B cell (primary cell): ENCODE data around the gene PRKRIP1.

Experiments used
- EZH2 ChIP-seq: IDR thresholded peaks from 2 replicates; pipeline ENCODE4 v1.6.1; 2012; ENCODE audit warnings: borderline replicate concordance, low read depth, mild to moderate bottlenecking, moderate library complexity, low read length; ENCODE audit not compliant: insufficient read depth, poor library complexity, severe bottlenecking
- TF ChIP-seq, protein P1 (sequence below): fragments of 200-600 bp; IDR thresholded peaks from one replicate; pipeline ENCODE4 v1.8.0; 2022; ENCODE audit warnings: antibody characterized with exemption, mild to moderate bottlenecking

DNA sequence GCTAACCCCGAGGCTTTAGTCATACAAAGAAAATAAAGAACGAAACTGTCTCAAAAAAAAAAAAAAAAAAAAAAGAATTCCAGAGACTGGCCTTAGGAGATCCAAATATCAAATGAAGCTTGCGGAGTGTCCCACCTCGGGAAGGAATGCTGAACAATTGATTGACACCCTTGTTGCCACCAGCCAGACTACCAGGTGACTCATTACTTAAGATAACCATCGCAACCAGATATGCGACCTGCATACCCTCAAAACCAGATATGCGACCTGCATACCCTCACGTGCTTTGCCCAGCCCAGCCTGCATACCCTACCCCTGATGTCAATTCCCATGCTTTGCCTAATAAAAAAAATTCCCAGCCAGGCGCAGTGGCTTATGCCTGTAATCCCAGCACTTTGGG lies 2.7 kb upstream of the PRKRIP1 start:
- no peak for TF ChIP-seq EZH2
- TF ChIP-seq, protein P1, sequence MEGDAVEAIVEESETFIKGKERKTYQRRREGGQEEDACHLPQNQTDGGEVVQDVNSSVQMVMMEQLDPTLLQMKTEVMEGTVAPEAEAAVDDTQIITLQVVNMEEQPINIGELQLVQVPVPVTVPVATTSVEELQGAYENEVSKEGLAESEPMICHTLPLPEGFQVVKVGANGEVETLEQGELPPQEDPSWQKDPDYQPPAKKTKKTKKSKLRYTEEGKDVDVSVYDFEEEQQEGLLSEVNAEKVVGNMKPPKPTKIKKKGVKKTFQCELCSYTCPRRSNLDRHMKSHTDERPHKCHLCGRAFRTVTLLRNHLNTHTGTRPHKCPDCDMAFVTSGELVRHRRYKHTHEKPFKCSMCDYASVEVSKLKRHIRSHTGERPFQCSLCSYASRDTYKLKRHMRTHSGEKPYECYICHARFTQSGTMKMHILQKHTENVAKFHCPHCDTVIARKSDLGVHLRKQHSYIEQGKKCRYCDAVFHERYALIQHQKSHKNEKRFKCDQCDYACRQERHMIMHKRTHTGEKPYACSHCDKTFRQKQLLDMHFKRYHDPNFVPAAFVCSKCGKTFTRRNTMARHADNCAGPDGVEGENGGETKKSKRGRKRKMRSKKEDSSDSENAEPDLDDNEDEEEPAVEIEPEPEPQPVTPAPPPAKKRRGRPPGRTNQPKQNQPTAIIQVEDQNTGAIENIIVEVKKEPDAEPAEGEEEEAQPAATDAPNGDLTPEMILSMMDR, result no peak
